ENCODE data around the gene LARP7.
A peak's percentile ranks its signal among the peaks of the same experiment; 100 is the strongest.
"Not testable (repeated sequence)": the region's sequence is repeated elsewhere in the genome, so short reads cannot be mapped to it uniquely, and the experiment has no call there.

Gene LARP7

DNA sequence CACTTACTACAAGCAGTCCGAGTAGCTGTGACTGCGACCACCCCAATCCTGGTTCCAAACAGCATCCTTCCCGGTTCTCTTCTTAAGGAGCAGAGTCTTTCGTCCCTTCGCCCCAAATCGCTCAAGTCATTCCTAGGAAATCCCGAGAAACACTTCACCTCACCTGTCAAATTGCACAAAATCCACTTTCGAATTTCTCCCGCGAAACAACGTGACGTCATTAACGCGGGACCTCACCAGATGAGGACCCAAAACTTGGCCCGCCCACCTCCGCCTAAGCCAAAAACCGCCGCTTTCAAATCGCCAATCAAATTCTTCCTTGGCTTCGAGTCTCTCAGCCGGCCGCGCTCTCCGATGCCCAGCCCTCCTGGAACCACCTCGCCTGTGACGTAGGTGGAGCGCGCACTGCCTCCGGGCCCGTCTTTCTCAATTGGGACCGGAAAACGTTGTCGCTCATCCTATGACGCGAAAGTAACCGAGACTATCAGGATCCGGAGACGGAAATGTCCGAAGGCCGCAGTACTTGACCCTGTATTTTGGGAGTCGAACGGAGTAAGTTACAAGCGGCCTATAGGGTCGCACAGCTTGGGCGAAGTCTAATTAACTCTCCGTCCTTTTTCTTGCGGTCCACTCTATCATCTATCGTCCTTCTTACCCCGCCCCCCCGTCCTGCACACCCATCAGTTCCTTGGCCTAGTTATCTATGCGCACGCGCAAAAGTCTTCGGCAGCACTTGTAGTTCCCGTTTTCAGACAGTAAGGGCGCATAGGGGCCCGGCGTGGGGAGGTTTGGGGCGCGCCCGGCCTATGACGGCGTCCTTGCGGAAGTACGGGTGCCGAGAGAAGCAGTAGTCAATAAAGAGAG lies at the start of gene LARP7, which contains the start of gene ZGRF1:
LARP7 (plus strand) TSS at position 456 of the 864 bp plus-strand sequence. CDS start 7,527 bp downstream, outside the sequence.
ZGRF1 (minus strand) TSS at position 222 of the 864 bp plus-strand sequence. CDS start 3,733 bp downstream, outside the sequence.
- peak; percentile 99 for DNase-seq

DNA sequence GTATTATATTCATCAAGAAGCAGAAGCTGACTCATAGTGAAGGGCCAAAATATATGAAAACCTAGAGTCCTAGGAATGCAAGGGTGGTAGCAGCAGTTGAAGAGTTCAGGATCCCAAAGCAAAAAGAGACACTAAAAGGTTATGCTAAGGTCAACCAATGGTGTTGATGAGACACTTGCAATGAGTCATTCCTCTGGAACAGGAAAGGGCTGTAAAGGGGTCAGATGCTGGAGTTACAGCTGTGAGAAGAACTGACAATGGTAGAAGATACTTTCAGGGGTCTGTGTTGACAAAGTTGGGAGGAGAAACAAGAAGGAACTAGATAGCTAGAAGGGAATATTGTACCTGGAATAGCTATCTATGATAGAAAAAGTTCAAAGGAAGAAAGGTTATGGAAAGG lies 47.7 kb upstream of the LARP7 start:
- DNase-seq = no peak

DNA sequence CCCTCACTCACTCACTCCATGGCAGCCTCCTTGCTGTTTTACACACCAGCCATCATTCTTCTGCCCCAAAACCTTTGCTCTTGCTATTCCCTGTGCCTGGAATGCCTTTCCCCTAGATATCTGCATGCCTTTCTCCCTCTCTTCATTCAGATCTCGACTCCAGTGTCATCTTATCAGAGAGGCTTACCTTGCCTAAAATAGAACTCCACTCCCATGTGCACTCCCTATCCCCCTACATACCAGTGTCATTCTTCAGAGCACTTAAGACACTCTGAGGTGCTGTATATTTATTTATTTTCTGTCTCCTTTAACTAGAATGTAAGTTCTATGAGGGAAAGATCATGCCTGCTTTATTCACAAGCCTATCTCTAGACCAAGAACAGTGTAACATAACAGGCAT lies 45.4 kb upstream of the LARP7 start:
- DNase-seq = no peak

DNA sequence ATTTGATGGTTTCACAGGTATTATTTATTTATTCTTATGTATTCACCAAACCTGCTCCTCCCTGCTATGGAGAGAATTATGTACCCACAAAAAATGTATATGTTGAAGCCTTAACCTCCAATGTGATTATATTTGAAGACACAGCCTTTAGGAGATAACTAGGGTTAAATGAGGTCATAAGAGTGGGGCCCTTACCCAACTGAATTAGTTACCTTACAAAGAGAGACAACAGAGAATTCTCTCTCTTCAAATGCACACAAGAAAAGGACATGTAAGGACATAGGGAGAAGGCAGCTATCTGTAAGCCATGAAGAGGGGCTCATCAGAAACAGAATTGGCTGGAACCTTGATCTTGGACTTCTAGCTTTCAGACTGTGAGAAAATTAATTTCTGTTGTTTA lies 44.2 kb upstream of the LARP7 start:
- DNase-seq = no peak

DNA sequence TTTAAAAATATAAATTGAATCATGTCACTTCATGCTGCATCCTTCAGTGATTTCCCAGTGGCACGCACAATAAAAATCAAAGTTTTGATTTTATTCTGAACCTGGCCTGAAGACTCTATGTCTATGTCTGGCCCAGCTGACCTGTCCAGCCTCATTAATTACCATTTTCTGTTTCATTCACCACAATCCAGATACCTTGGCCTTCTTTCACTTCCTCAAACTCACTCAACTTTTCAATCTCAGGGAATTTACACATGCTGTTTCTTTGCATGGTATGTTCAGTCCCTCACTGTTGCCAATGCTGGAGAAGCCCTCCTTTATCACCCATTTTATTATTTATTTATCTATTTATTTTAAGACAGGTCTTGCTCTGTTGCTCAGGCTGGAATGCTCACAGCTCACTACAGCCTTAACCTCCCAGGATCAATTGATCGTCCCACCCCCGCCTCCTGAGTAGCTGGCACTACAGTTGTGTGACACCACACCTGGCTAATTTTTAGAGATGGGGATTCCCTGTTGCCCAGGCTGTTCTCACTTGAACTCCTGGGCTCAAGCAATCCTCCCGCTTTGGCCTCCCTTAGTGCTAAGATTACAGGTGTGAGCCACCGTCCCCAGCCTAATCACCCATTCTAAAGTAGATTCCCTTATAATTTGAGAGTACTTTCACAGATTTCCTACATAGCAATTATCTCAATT lies 43.4 kb upstream of the LARP7 start:
- no peak for DNase-seq

DNA sequence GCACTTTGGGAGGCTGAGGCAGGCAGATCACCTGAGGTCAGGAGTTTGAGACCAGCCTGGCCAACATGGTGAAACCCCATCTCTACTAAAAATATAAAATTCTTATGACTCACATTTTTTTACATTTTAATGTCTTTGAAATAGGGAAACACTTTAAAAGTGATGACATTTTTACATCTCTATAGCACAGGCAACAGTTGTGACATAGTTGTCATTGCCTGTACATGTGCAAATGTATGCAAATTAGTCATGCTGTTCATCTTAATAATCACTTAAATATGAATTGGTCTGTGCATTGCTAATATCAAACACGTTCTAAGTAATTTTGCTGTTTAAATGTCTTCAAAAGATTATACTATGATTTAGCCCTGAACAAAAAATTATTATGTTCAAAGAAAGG lies 42.0 kb upstream of the LARP7 start:
- DNase-seq = no peak

DNA sequence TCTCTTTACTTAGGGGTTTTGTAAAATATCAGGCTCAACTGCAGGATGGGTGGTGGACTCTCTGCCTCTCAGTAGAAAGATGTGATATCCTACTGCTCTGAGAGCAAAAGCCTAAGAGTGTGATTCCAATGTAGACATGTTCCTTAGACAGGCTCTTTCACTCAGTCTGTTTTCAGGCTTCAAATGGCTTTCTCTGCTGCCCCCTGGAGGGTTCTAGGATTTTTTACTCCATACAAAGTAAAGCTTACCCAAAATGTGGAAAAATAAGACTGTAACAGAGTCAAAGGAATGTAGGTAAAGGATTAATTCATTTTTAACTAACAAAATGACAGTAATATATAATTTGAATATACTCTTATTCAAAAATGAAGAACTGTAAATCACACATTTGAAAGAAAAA lies 32.4 kb upstream of the LARP7 start:
- DNase-seq = no peak

DNA sequence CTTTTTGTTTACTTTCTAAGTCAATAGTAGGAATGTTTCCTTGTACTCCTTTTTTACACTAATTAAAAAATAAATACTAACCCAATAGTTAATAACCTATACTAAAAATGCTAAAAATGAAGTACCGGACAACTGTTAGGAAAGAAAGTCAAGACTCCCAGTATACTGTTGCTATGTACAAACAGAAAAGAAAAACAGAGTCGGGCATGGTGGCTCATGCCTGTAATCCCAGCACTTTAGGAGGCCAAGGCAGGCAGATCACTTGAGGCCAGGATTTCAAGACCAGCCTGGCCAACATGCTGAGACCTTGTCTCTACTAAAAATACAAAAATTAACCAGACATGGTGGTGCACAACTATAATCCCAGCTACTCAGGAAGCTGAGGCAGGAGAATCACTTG lies 24.1 kb upstream of the LARP7 start:
- DNase-seq = not testable (repeated sequence)

DNA sequence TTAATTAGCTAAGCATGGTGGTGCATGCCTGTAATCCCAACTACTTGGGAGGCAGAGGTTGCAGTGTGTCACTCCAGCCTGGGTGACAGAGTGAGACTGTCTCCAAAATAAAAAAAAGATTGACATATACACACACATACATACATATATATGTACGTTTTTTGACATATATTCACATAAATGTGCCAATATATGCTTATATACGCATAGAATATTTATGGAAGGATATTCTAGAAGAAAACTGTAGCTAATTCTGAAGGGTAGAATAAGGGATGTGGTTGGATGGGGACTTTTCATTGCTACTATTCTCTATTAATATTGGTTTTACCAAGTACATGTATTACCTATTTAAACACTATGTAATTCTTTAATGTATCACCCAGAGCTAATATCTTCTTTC lies 20.0 kb upstream of the LARP7 start:
- DNase-seq = no peak

DNA sequence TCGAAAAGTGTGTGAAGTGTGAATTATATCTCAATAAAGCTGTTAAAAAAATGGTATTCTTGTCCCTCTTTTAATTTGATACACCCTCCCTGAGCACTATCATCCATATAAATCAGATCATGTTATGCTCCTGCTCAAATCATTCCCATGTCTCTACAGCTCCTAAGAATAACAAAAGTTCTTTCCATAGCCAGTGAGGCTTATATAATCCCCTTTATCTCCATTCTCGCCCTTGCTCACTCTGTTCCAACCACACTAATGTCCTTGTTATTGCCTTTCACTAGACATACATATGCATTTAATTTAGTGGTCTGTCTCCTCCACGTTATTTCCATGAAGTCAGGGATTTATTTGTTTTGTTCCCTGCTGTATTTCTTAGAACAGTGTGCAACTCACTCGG lies 10.7 kb upstream of the LARP7 start:
- no peak for DNase-seq

DNA sequence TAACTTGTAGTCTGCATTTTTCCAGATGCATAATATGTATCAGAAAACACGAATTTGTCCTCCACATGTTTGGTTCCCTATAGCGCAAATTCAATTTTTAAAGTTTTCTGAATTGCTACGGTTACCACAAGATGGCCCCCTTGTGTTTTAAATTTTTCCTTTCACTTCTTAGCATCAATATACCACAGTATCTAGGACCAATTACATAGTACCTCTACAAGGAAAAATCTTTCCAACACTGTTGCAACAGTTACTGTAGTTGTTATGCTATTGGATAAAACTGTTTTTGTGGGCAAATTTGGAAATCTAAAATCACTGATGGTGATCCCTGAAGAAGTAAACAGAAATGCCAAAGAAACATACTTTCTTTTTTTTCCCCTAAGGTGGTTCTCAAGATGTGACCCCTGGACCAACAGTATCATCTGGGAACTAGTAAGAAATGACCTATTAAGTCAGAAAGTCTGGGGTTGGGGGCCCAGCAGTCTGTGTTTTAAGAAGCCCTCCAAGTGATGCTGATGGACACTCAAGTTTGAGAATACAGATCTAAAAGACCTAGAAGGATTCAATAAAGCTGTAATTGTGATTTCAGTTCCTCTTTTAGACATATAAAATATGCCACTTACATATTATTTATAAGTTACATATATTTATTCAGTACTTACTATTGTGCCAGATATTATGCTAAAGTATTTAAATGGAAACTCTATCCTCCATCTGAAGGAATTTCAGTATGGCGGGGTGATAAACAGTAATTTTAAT lies 3.3 kb upstream of the LARP7 start:
- no peak for DNase-seq

DNA sequence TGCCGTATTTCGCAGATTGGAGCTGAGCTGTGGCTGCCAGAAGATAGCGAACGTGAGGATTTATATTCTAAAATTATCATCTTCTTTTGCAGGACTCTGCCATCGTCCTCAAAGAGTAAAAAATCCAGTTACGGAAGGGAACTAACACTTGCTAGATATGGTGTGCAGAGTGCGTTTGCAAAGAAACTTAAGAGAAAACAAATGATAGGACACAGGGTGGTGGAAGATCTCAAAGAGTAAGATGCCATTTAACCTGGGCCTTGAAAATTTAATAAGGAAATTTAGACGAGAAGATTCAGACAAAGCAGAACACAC lies 566 bp downstream of the LARP7 start:
- no peak for DNase-seq

DNA sequence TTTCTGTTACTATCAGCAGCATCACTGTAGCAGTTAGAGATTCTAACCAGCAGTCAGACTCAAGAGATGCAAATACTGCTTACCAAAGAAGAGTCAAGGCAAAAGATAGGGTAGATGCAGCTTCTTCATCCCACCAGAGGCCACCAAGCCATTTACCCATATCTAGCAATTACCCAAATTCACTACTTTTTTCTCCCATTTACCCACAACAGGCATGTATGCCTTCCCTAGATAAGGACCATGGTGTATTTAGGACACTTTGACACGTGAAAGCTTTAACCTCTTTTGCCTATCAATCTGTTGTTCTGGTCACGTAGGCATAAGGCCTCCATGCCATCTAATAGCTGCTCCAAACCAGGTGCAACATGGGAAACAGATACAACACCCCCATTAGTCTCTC lies 5.6 kb downstream of the LARP7 start:
- no peak for DNase-seq

DNA sequence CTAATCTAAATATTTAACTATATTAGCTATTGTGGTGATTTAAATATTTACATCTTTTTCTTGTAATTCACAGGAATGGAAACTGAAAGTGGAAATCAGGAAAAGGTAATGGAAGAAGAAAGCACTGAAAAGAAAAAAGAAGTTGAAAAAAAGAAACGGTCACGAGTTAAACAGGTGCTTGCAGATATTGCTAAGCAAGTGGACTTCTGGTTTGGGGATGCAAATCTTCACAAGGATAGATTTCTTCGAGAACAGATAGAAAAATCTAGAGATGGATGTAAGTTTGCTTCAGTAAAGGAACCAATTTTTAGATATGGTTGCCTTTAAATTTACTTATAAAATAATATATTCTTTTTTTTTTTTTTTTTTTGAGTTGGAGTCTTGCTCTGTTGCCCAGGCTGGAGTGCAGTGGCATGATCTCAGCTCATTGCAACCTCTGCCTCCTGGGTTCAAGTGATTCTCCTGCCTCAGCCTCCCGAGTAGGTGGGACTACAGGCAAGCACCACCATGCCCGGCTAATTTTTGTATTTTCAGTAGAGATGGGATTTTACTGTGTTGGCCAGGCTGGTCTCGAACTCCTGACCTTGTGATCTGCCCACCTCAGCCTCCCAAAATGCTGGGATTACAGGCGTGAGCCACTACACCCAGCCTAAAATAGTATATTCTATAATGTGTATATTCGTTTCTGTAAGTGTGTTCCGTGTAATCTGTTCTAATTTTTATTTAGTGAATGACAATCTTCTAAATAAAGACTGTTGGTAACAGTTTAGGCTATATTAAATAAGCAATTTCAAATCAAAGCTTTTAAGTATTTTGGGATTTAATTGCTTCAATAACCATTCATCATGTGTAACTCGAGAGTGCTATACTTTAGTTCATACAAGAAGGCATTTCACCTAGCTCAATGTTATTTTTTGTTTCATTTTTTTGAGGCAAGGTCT lies 7.9 kb downstream of the LARP7 start:
- DNase-seq = not testable (repeated sequence)

DNA sequence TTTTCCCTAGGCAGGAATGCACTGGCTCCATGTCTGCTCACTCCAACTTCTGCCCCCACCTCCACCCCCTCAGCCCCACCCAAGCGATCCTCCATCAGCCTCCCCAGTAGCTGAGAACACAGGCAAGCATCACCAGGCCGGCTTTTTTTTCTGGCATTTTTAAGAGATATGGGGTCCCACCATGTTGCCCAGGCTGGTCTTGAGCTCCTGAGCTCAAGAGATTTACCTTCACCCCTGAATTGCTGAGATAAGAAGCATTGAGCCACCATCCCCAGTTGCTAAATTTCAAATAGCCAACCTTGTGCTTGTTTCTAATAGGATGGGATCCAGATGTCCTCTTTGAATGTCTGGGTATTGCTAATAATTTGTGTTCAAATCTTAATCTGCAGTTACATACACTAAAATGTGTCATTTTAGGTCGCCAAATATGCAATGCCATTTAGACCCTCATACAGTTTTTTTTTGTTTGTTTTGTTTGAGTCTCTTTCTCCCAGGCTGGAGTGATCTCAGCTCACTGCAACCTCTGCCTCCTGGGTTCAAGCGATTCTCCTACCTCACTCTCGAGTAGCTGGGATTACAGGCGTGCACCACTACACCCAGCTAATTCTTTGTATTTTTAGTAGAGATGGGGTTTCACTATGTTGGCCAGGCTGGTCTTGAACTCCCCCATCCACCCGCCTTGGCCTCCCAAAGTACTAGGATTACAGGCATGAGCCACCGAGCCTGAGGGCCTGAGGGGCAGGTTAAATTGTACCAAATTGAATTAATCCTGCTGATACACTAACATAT lies 8.8 kb downstream of the LARP7 start:
- no peak for DNase-seq

DNA sequence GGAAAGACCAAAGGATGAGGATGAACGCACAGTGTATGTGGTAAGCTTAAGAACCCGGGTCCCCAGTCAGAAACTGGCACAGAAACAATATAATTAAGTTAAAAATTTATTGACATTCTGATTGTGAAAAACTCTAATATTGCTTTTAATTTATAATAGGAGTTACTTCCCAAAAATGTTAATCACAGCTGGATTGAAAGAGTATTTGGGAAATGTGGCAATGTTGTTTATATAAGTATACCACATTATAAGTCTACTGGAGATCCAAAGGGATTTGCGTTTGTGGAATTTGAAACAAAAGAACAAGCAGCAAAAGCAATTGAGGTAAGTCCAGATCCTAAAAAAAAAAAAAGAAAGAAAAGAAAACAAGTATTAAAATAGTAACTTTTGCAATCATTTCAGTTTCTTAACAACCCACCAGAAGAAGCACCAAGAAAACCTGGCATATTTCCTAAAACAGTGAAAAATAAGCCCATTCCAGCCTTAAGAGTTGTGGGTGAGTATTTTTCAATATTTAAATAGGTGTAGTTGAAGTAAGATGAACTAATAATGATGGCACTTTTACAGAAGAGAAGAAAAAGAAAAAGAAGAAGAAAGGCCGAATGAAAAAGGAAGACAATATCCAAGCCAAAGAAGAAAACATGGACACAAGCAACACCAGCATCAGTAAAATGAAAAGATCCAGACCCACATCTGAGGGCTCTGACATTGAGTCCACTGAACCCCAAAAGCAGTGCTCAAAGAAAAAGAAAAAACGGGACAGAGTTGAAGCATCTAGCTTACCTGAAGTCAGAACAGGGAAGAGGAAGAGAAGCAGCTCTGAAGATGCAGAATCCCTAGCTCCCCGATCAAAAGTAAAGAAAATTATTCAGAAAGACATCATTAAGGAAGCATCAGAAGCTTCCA lies 9.9 kb downstream of the LARP7 start:
- DNase-seq = no peak

DNA sequence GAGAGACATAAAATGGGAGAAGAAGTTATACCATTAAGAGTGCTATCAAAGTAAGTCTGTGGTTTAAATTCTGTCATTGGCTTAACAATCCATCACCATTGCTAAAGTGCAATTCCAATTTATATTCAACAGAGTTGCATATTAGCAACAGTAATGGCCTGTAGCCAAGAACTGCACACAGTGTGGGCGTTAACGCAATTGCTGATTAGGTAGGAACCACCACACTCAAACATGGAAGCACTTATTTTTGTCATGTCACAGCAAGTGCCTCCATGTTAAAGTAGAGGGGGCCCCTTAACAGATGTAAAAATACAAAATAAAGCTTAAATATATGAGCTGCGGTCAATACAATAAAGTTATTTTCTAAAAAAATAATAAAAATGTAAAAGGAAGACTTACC lies 10.8 kb downstream of the LARP7 start:
- DNase-seq = no peak

DNA sequence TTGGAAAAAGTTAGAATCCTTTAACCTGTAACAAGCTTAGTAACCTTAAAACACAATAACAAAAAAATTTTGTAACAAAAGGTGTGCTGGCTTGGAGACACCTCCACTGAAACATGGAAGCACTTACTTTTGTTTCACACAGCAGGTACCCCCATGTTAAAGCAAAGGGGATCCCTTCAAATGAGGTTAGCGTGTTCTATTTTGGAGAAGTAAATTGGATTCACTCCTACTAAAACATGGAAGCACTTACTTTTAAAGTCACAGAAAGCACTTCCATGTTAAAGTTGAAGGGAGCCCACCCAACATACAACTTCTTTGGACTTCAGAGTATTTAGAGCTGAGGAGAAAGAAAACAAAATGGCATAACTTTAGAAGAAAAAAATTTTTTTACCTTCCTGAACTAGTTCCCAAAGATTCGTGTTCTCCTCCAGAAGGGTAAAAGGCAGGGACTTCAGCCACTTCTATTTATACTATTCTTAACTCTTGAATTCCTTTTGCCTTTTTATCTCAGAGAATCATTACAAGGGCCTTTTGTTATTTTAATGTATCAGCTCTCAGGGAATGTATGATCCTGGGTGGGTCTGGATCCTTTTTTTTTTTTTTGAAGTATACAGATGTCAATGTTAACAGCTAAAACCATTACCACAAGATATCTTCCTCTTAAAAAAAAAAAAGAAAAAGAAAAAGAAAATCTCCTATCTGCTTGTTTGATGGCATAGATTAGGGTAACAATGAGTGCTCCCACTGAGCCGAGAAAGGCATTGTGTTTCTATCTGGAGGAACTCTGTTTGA lies 11.5 kb downstream of the LARP7 start:
- no peak for DNase-seq

DNA sequence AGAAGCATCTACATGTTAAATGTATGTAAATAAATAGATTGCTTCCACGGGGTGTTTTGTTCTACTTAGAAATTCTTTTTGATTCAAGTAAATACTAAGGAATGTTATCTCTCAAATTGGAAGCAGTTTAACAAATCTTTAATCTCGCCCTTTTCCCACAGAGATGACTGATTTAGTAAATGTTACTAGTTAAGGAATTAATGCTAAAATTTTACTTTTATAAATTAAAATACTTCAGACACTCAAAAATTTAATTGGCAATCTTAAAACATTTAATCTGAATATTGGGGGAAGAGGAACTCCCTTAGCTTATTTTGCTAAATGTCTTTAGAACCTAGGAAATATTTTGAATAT lies 12.1 kb downstream of the LARP7 start:
- no peak for DNase-seq

DNA sequence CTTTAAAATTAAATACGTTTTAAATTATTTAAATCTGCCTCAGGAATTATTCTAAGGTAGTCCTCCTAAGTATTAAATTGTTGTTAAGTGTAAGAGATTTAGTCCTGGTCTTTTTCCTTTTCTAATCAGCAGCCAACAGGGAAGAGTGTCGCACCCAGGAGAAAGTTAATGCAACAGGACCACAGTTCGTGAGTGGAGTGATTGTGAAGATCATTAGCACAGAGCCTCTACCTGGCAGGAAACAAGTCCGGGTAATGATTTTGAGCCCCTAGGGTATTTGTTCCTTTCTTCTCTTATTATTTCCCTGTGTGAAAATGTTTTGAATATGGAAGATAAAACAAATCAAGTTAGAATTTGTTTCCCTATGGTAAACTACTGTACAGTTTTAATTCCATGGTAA lies 13.4 kb downstream of the LARP7 start:
- DNase-seq = no peak

All from activated effector memory CD4-positive, alpha-beta T cell treated with anti-CD3 and anti-CD28 coated beads, Interleukin-2, amount 50 U/mL, for 16 hours (primary cell).